Measurements from ENCODE around the gene ZNF644.

- TF ChIP-seq CTCF (IDR thresholded peaks at IDR 0.05): no peak
- TF ChIP-seq POLR2A (IDR thresholded peaks at IDR 0.05): no peak
Measured at GRCh38 chr1:90919900-90920299, 101.9 kb downstream of the ZNF644 start.

All from heart left ventricle (tissue), 13 donors.